NB4 (cell line): ENCODE results near the gene PPP1R9A.

Source experiments
- CTCF ChIP-seq: IDR thresholded peaks from one replicate; pipeline ENCODE4 v1.5.1; 2012; ENCODE audit warnings: low read depth, low read length
- MYC ChIP-seq: IDR thresholded peaks from 2 replicates; pipeline ENCODE4 v1.6.1; 2011; ENCODE audit warnings: low read depth, low read length
- POLR2A ChIP-seq: IDR thresholded peaks from 2 replicates; pipeline ENCODE4 v1.6.1; 2011; ENCODE audit warnings: mild to moderate bottlenecking; ENCODE audit not compliant: insufficient read length; ENCODE audit errors: extremely low read depth
- TF ChIP-seq, protein P1 (sequence below): IDR thresholded peaks from 2 replicates; pipeline ENCODE4 v1.6.1; 2011; ENCODE audit warnings: low read depth, low read length

GRCh38 chr7:94980418-94981142, 73.2 kb downstream of the PPP1R9A start:
- no peak for TF ChIP-seq CTCF
- no peak for TF ChIP-seq POLR2A
- TF ChIP-seq, protein P1, sequence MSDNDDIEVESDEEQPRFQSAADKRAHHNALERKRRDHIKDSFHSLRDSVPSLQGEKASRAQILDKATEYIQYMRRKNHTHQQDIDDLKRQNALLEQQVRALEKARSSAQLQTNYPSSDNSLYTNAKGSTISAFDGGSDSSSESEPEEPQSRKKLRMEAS: no peak
- no peak for TF ChIP-seq MYC
